ENCODE measurements around the gene UGT1A6.
"Not testable (repeated sequence)": the region's sequence is repeated elsewhere in the genome, so short reads cannot be mapped to it uniquely, and the experiment has no call there.

GRCh38 chr2:233751212-233752009 lies 58.7 kb downstream of the UGT1A6 start:
- not testable (repeated sequence) for TF ChIP-seq USF2 (CRISPR knock-in tag; IDR thresholded peaks at IDR 0.05); NR3C1 (CRISPR knock-in tag; conservative IDR thresholded peaks at IDR 0.05; ENCODE audit: low read depth); CTCF (IDR thresholded peaks at IDR 0.05)
